ENCODE measurements around the gene COL8A2.

The COL8A2 gene

GRCh38 chr1:36128905-36129206 lies 3.8 kb upstream of the COL8A2 start:
- no peak for TF ChIP-seq CTCF (IDR thresholded peaks at IDR 0.05)

- no peak for TF ChIP-seq CTCF (IDR thresholded peaks at IDR 0.05)
These were observed 3.3 kb upstream of the COL8A2 start for GRCh38 chr1:36128126-36128904.

- no peak for TF ChIP-seq CTCF (IDR thresholded peaks at IDR 0.05)
These were observed 1.9 kb upstream of the COL8A2 start for GRCh38 chr1:36126797-36127500.

GRCh38 chr1:36126005-36126716 lies 1.1 kb upstream of the COL8A2 start:
- no peak for TF ChIP-seq CTCF (IDR thresholded peaks at IDR 0.05)

- TF ChIP-seq CTCF (IDR thresholded peaks at IDR 0.05): no peak
These were observed 456 bp downstream of the COL8A2 start for GRCh38 chr1:36124404-36125128.

- TF ChIP-seq CTCF (IDR thresholded peaks at IDR 0.05): no peak
These were observed 1.7 kb downstream of the COL8A2 start for GRCh38 chr1:36123356-36123755.

Measured in LNCAP (cell line).